ENCODE results near the gene TLR9. TPM values are rescaled to one million over a fixed set of nuclear protein-coding genes. Genes with fewer than 3 reads are reported as not detected.

Gene TLR9
- total and polyA plus RNA-seq, 4 experiments from 2014 or later, result 2.3 to 3.0 TPM; not detected in 2

DNA sequence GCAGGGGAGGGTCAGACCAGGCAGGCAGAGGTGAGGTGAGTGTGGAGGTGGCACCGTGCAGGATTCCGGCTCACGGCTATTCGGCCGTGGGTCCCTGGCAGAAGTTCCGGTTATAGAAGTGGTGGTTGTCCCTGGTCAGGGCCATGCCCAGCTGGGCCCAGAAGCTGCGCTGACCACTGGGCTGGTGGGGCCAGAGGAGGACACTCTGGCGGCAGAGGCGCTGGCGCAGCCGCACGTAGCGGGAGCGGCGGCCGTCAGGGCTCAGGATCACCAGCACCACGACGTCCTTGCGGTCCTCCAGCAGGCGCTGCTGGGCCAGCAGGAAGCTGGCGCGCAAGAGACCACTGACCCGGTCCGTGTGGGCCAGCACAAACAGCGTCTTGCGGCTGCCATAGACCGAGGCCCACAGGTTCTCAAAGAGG, 4.3 kb downstream of the TLR9 start:
- Histone ChIP-seq H3K27me3 (ENCODE audit: insufficient read depth, low read length) (no peaks in the 10 kb centered on the region), H3K4me3 (ENCODE audit: low read length in 2 of 2) (peak overlapping the region in 1 of 2 donors; percentile 59), H3K4me1 (ENCODE audit: insufficient read depth, low read length) (peaks cover 98% of the 10 kb centered on the region), H3K27ac (ENCODE audit: low read depth, low read length) (peak overlapping the region; percentile 44), H3K36me3 (ENCODE audit: insufficient read depth, low read length) (no peaks in the 10 kb centered on the region), H3K9me3 (ENCODE audit: control insufficient read depth in 1 of 2, low read length in 2 of 2) (no peaks in the 10 kb centered on the region)
- DNase-seq, result no peak
- Mint-ChIP-seq H3K4me3 (peak overlapping the region in 5 of 8 donors; percentile 82 to 85 (median 83)), H3K9me3 (no peaks in the 10 kb centered on the region), H3K36me3 (peaks cover 0 to 10% of the 10 kb centered on the region in 2 donors), H3K4me1 (peaks cover 53 to 99% (median 84%) of the 10 kb centered on the region in 4 donors), H3K27me3 (no peaks in the 10 kb centered on the region), H3K27ac (peak overlapping the region in 4 of 7 donors; percentile 57 to 89 (median 84))
- CTCF ChIA-PET (ENCODE audit: partially characterized antibody), result interaction anchor here (0.6 to 12.2 kb wide), 28 partner anchors 9 to 226 kb away, joined by 3 to 247 read pairs (median 8); partner anchors contain the start of genes GLYCTK, POC1A, PPM1M and TWF2
- POLR2A ChIA-PET (ENCODE audit: partially characterized antibody), result interaction anchor here (0.6 to 13.6 kb wide), 19 partner anchors 10 to 165 kb away, joined by 3 to 156 read pairs (median 5); partner anchors contain the start of genes ALAS1, DUSP7, GLYCTK and POC1A
- intact Hi-C loops (cut with micrococcal nuclease), result loop anchor here (5.0 kb wide), 1 partner anchor 226 kb away; the partner anchor contains the start of gene SEMA3G

DNA sequence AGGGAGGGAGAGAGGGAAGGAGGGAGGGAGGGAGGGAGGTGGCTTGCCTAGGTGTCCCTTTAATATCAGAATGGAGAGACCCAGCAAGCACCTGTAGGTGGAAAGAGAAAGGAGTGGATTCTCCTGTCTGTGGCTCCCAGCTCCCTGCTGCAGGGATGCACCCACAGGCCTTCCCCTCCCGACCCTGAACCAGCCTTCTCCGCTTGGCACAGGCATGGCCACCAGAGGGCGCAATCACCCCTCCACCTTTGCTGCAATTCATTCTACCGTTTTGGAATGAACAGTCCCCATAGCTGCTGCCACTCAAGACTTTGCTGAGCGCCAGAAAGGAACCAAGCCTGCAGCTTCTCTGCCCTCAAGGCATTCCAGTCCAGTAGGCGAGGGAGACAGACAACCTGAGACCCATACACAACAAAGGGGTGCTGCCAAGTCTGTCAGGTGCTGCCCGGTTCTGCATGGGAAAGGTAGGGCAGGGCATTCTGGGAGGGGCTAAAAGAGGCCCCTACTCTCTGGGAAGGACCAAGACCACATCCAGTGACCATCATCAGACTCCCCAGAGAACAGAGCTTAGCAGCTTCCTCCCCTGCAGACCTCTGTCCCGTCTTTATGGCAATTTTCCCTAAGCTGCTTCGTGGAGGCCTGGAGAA, 4.9 kb downstream of the TLR9 start:
- H3K27ac Mint-ChIP-seq, result peak overlapping the region; percentile 61 to 93 (median 84)
- no peaks in the 10 kb centered on the region for H3K9me3 Mint-ChIP-seq
- ChIA-PET POLR2A (ENCODE audit: partially characterized antibody) (interaction anchor here (0.6 to 13.6 kb wide), 19 partner anchors 9 to 164 kb away, joined by 3 to 156 read pairs (median 5); partner anchors contain the start of genes ALAS1, DUSP7, GLYCTK and POC1A), CTCF (ENCODE audit: partially characterized antibody) (interaction anchor here (0.6 to 12.2 kb wide), 33 partner anchors 8 to 1631 kb away, joined by 3 to 247 read pairs (median 6); partner anchors contain the start of genes ALAS1, GLYCTK, PARP3 and POC1A)
- peaks cover 3 to 13% of the 10 kb centered on the region in 2 donors for H3K36me3 Mint-ChIP-seq
- Histone ChIP-seq H3K4me3 (ENCODE audit: low read length in 2 of 2) (no peak overlapping the region), H3K27me3 (ENCODE audit: insufficient read depth, low read length) (no peaks in the 10 kb centered on the region), H3K9me3 (ENCODE audit: control insufficient read depth in 1 of 2, low read length in 2 of 2) (no peaks in the 10 kb centered on the region), H3K4me1 (ENCODE audit: insufficient read depth, low read length) (peaks cover 98% of the 10 kb centered on the region), H3K36me3 (ENCODE audit: insufficient read depth, low read length) (no peaks in the 10 kb centered on the region), H3K27ac (ENCODE audit: low read depth, low read length) (peak overlapping the region; percentile 44)
- DNase-seq, result peak; percentile 81 to 86 (median 83)
- peak overlapping the region in 7 of 8 donors; percentile 52 to 85 (median 67) for H3K4me3 Mint-ChIP-seq
- intact Hi-C loops (cut with micrococcal nuclease), result loop anchor here (1.0 to 5.0 kb wide), 2 partner anchors 119 to 227 kb away; partner anchors contain the start of gene SEMA3G
- H3K27me3 Mint-ChIP-seq, result no peaks in the 10 kb centered on the region
- peaks cover 50 to 99% (median 80%) of the 10 kb centered on the region in 4 donors for H3K4me1 Mint-ChIP-seq

DNA sequence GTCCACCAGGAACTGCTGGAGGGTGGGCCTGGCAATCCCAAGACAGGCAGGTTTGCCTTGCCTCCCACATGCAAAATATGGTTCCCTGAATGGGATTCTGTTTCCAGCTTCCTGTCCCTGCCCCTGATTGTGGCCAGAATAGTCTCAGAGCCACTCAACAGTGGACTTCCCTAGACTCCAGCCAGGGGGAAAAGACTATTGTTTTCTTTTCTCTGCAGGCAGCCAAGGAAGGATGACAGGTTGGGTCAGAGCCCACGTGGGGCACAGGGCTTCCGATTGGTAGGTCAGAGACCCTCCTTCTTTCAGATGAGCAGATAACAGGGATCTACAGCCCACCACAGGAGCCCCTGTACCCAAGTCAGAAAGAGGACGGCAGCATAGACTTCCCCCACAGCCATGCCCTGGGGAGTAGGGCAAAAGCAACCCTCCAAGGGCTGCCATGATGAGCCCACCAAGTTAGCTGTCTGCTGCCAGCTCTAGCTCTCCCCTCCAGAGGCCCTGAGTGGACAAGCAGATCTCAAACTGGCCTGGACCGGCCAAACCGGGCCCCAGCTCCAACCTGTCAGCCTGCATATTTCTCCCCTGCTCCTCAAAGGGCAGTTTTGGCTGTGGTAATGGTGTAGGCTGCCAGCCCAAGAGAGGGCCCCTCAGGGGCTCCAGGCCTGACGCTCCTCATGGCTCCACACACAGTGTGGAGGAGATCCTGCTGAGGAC, 6.4 kb downstream of the TLR9 start:
- peak overlapping the region; percentile 68 to 97 (median 89) for H3K27ac Mint-ChIP-seq
- peak overlapping the region in 7 of 8 donors; percentile 29 to 86 (median 58) for H3K4me3 Mint-ChIP-seq
- H3K9me3 Mint-ChIP-seq, result no peaks in the 10 kb centered on the region
- peaks cover 14 to 24% of the 10 kb centered on the region in 2 donors for H3K36me3 Mint-ChIP-seq
- DNase-seq, result no peak
- H3K4me1 ChIP-seq (ENCODE audit: insufficient read depth, low read length), result peaks cover 97% of the 10 kb centered on the region
- intact Hi-C loops (cut with micrococcal nuclease), result loop anchor here (1.0 kb wide), 1 partner anchor 218 kb away; no protein-coding TSS in a partner anchor
- H3K36me3 ChIP-seq (ENCODE audit: insufficient read depth, low read length), result peaks cover 13% of the 10 kb centered on the region
- CTCF ChIA-PET (ENCODE audit: partially characterized antibody), result interaction anchor here (1.0 to 12.2 kb wide), 17 partner anchors 11 to 217 kb away, joined by 3 to 247 read pairs (median 14); partner anchors contain the start of genes ALAS1, TWF2 and WDR82
- peak overlapping the region; percentile 32 for H3K27ac ChIP-seq (ENCODE audit: low read depth, low read length)
- no peaks in the 10 kb centered on the region for H3K27me3 ChIP-seq (ENCODE audit: insufficient read depth, low read length)
- H3K4me1 Mint-ChIP-seq, result peaks cover 55 to 99% (median 80%) of the 10 kb centered on the region in 4 donors
- H3K4me3 ChIP-seq (ENCODE audit: low read length in 2 of 2), result no peak overlapping the region
- H3K27me3 Mint-ChIP-seq, result no peaks in the 10 kb centered on the region
- H3K9me3 ChIP-seq (ENCODE audit: control insufficient read depth in 1 of 2, low read length in 2 of 2), result no peaks in the 10 kb centered on the region
- POLR2A ChIA-PET (ENCODE audit: partially characterized antibody), result interaction anchor here (0.5 to 13.6 kb wide), 12 partner anchors 13 to 223 kb away, joined by 3 to 156 read pairs (median 6); partner anchors contain the start of genes GLYCTK, POC1A, PPM1M and RPL29

- H3K36me3 ChIP-seq (ENCODE audit: insufficient read depth, low read length), result peaks cover 17% of the 10 kb centered on the region
- Mint-ChIP-seq H3K27ac (peak overlapping the region; percentile 84 to 97 (median 90)), H3K4me3 (peak overlapping the region; percentile 52 to 91 (median 72)), H3K27me3 (no peaks in the 10 kb centered on the region), H3K4me1 (peaks cover 52 to 95% (median 73%) of the 10 kb centered on the region in 4 donors), H3K36me3 (peaks cover 17 to 30% of the 10 kb centered on the region in 2 donors), H3K9me3 (no peaks in the 10 kb centered on the region)
- POLR2A ChIA-PET (ENCODE audit: partially characterized antibody), result interaction anchor here (0.6 to 13.6 kb wide), 12 partner anchors 8 to 222 kb away, joined by 3 to 156 read pairs (median 8); partner anchors contain the start of genes ALAS1, GLYCTK, PPM1M and RPL29
- intact Hi-C loops (cut with micrococcal nuclease), result loop anchor here (1.0 kb wide), 1 partner anchor 217 kb away; no protein-coding TSS in a partner anchor
- H3K27ac ChIP-seq (ENCODE audit: low read depth, low read length), result peak overlapping the region; percentile 60
- no peaks in the 10 kb centered on the region for H3K9me3 ChIP-seq (ENCODE audit: control insufficient read depth in 1 of 2, low read length in 2 of 2)
- CTCF ChIA-PET (ENCODE audit: partially characterized antibody), result interaction anchor here (1.1 to 12.2 kb wide), 9 partner anchors 10 to 215 kb away, joined by 3 to 247 read pairs (median 21); partner anchors contain the start of genes TWF2 and WDR82
- peaks cover 91% of the 10 kb centered on the region for H3K4me1 ChIP-seq (ENCODE audit: insufficient read depth, low read length)
- H3K27me3 ChIP-seq (ENCODE audit: insufficient read depth, low read length), result no peaks in the 10 kb centered on the region
- DNase-seq, result peak in 1 of 5 donors; percentile 54
- no peak overlapping the region for H3K4me3 ChIP-seq (ENCODE audit: low read length in 2 of 2)
Measured at GRCh38 chr3:52218454-52218853, 7.0 kb downstream of the TLR9 start.

GRCh38 chr3:52218026-52218425, 7.4 kb downstream of the TLR9 start:
- no peak overlapping the region for H3K4me3 ChIP-seq (ENCODE audit: low read length in 2 of 2)
- peak overlapping the region; percentile 60 for H3K27ac ChIP-seq (ENCODE audit: low read depth, low read length)
- DNase-seq, result no peak
- intact Hi-C loops (cut with micrococcal nuclease), result loop anchor here (1.0 kb wide), 1 partner anchor 217 kb away; no protein-coding TSS in a partner anchor
- H3K9me3 ChIP-seq (ENCODE audit: control insufficient read depth in 1 of 2, low read length in 2 of 2), result no peaks in the 10 kb centered on the region
- H3K27me3 ChIP-seq (ENCODE audit: insufficient read depth, low read length), result no peaks in the 10 kb centered on the region
- no peaks in the 10 kb centered on the region for H3K9me3 Mint-ChIP-seq
- peaks cover 86% of the 10 kb centered on the region for H3K4me1 ChIP-seq (ENCODE audit: insufficient read depth, low read length)
- H3K4me3 Mint-ChIP-seq, result peak overlapping the region; percentile 40 to 91 (median 80)
- CTCF ChIA-PET (ENCODE audit: partially characterized antibody), result interaction anchor here (0.9 to 12.2 kb wide), 11 partner anchors 13 to 215 kb away, joined by 3 to 247 read pairs (median 8); partner anchors contain the start of genes TWF2 and WDR82
- H3K4me1 Mint-ChIP-seq, result peaks cover 50 to 91% (median 69%) of the 10 kb centered on the region in 4 donors
- POLR2A ChIA-PET (ENCODE audit: partially characterized antibody), result interaction anchor here (0.6 to 13.6 kb wide), 11 partner anchors 9 to 70 kb away, joined by 3 to 156 read pairs (median 10); partner anchors contain the start of genes ALAS1, GLYCTK, PPM1M and TLR9
- H3K36me3 ChIP-seq (ENCODE audit: insufficient read depth, low read length), result peaks cover 22% of the 10 kb centered on the region
- H3K27ac Mint-ChIP-seq, result peak overlapping the region; percentile 84 to 97 (median 95)
- H3K27me3 Mint-ChIP-seq, result no peaks in the 10 kb centered on the region
- H3K36me3 Mint-ChIP-seq, result peaks cover 22 to 32% of the 10 kb centered on the region in 2 donors

GRCh38 chr3:52217409-52217805, 8.0 kb downstream of the TLR9 start:
- Histone ChIP-seq H3K36me3 (ENCODE audit: insufficient read depth, low read length) (peaks cover 28% of the 10 kb centered on the region), H3K4me1 (ENCODE audit: insufficient read depth, low read length) (peaks cover 80% of the 10 kb centered on the region), H3K9me3 (ENCODE audit: control insufficient read depth in 1 of 2, low read length in 2 of 2) (no peaks in the 10 kb centered on the region), H3K4me3 (ENCODE audit: low read length in 2 of 2) (peak overlapping the region in 1 of 2 donors; percentile 10), H3K27me3 (ENCODE audit: insufficient read depth, low read length) (no peaks in the 10 kb centered on the region), H3K27ac (ENCODE audit: low read depth, low read length) (peak overlapping the region; percentile 60)
- intact Hi-C loops (cut with micrococcal nuclease), result loop anchor here (2.0 kb wide), 1 partner anchor 19 kb away; the partner anchor contains the start of gene ALAS1
- ChIA-PET POLR2A (ENCODE audit: partially characterized antibody) (interaction anchor here (0.9 to 13.6 kb wide), 19 partner anchors 9 to 235 kb away, joined by 3 to 156 read pairs (median 4); partner anchors contain the start of genes ACY1, ALAS1, DUSP7 and GLYCTK), CTCF (ENCODE audit: partially characterized antibody) (interaction anchor here (0.8 to 12.2 kb wide), 12 partner anchors 8 to 214 kb away, joined by 3 to 247 read pairs (median 4); partner anchors contain the start of genes TLR9, TWF2 and WDR82)
- Mint-ChIP-seq H3K27ac (peak overlapping the region; percentile 84 to 97 (median 95)), H3K27me3 (no peaks in the 10 kb centered on the region), H3K4me1 (peaks cover 48 to 85% (median 63%) of the 10 kb centered on the region in 4 donors), H3K36me3 (peaks cover 25 to 38% of the 10 kb centered on the region in 2 donors), H3K9me3 (no peaks in the 10 kb centered on the region), H3K4me3 (peak overlapping the region; percentile 61 to 91 (median 80))
- DNase-seq, result no peak

Measured in CD4-positive, alpha-beta memory T cell (primary cell).